Neural cell (in vitro differentiated cells): ENCODE measurements around the gene WDR36. TPM values are rescaled to one million over a fixed set of nuclear protein-coding genes. Genes with fewer than 3 reads are reported as not detected.

Experiments
- H2AFZ ChIP-seq: fragments of 200-600, 300-800 bp; sonication (generic), shearing (Covaris generic); 2 replicates; pipeline ENCODE4 v1.6.0; 2014; ENCODE audit warnings: low read depth, mild to moderate bottlenecking, antibody characterized with exemption, low read length, moderate library complexity
- H3F3A ChIP-seq: fragments of 200-600 bp; shearing (Covaris generic); 2 replicates; pipeline ENCODE4 v1.6.1; 2016; ENCODE audit warnings: mild to moderate bottlenecking, moderate library complexity, mixed read lengths, antibody characterized with exemption, low read length; ENCODE audit not compliant: insufficient read depth, poor library complexity, severe bottlenecking
- H3K27ac ChIP-seq: fragments of 200-600, 300-800 bp; sonication (generic), shearing (Covaris generic); 2 replicates; pipeline ENCODE4 v1.5.1; 2014; ENCODE audit warnings: mild to moderate bottlenecking, low read length, moderate library complexity
- H3K27me3 ChIP-seq: fragments of 300-800, 200-600 bp; sonication (generic), shearing (Covaris generic); 2 replicates; pipeline ENCODE4 v1.6.0; 2014; ENCODE audit warnings: mild to moderate bottlenecking, low read depth, low read length, moderate library complexity; ENCODE audit not compliant: insufficient read depth
- H3K36me3 ChIP-seq: fragments of 300-800, 200-600 bp; sonication (generic), shearing (Covaris generic); 2 replicates; pipeline ENCODE4 v1.5.1; 2014; ENCODE audit warnings: mild to moderate bottlenecking, antibody characterized with exemption, low read length, moderate library complexity; ENCODE audit not compliant: insufficient read depth
- H3K4me2 ChIP-seq: fragments of 300-800, 200-600 bp; sonication (generic), shearing (Covaris generic); 2 replicates; pipeline ENCODE4 v1.6.0; 2014; ENCODE audit warnings: mild to moderate bottlenecking, low read length
- H3K4me3 ChIP-seq: fragments of 300-800, 200-600 bp; sonication (generic), shearing (Covaris generic); 2 replicates; pipeline ENCODE4 v1.5.1; 2014; ENCODE audit warnings: mild to moderate bottlenecking, low read length, moderate library complexity
- H3K79me2 ChIP-seq: fragments of 200-600 bp; shearing (Covaris generic); replicated peaks from 2 replicates; pipeline ENCODE4 v1.6.0; 2014; ENCODE audit warnings: mild to moderate bottlenecking, low read length, moderate library complexity; ENCODE audit not compliant: insufficient read depth
- H3K9ac ChIP-seq: fragments of 300-800, 200-600 bp; sonication (generic), shearing (Covaris generic); 2 replicates; pipeline ENCODE4 v1.6.1; 2016; ENCODE audit warnings: mild to moderate bottlenecking, low read length, mixed read lengths
- H3K9me2 ChIP-seq: fragments of 200-600 bp; shearing (Covaris generic); 2 replicates; pipeline ENCODE4 v1.6.1; 2016; ENCODE audit warnings: mild to moderate bottlenecking, low read length, mixed read lengths; ENCODE audit not compliant: insufficient read depth
- H3K9me3 ChIP-seq: fragments of 200-600, 300-800 bp; sonication (generic), shearing (Covaris generic); 2 replicates; pipeline ENCODE4 v1.6.1; 2016; ENCODE audit warnings: mild to moderate bottlenecking, mixed run types, low read length, moderate library complexity, mixed read lengths
- H4K20me1 ChIP-seq: fragments of 200-600 bp; shearing (Covaris generic); 2 replicates; pipeline ENCODE4 v1.6.1; 2016; ENCODE audit warnings: mild to moderate bottlenecking, mixed run types; ENCODE audit not compliant: insufficient read depth
- EP300 ChIP-seq: fragments of 450-650 bp; conservative IDR thresholded peaks from 2 replicates; pipeline ENCODE4 v1.6.1; 2014; ENCODE audit warnings: antibody characterized with exemption, mild to moderate bottlenecking, moderate library complexity; ENCODE audit not compliant: poor library complexity, severe bottlenecking
- EZH2 ChIP-seq: fragments of 200-600, 300-800 bp; shearing (Covaris generic), sonication (generic); IDR thresholded peaks from 2 replicates; pipeline ENCODE4 v1.6.1; 2014; ENCODE audit warnings: antibody characterized with exemption, low read length, borderline replicate concordance, mild to moderate bottlenecking; ENCODE audit not compliant: insufficient read depth, poor library complexity, severe bottlenecking
- MXI1 ChIP-seq: fragments of 450-650 bp; conservative IDR thresholded peaks from 2 replicates; pipeline ENCODE4 v1.6.1; 2014; ENCODE audit warnings: antibody characterized with exemption, mild to moderate bottlenecking; ENCODE audit not compliant: poor library complexity, severe bottlenecking
- POLR2AphosphoS5 ChIP-seq: IDR thresholded peaks from 2 replicates; pipeline ENCODE4 v1.6.1; 2012
- RAD21 ChIP-seq: fragments of 450-650 bp; conservative IDR thresholded peaks from 2 replicates; pipeline ENCODE4 v1.6.1; 2014; ENCODE audit warnings: antibody characterized with exemption, mild to moderate bottlenecking, moderate library complexity
- SMC3 ChIP-seq: fragments of 450-650 bp; conservative IDR thresholded peaks from 2 replicates; pipeline ENCODE4 v1.6.1; 2014; ENCODE audit warnings: antibody characterized with exemption, mild to moderate bottlenecking, moderate library complexity; ENCODE audit not compliant: poor library complexity
- TAF1 ChIP-seq: IDR thresholded peaks from 2 replicates; pipeline ENCODE4 v1.6.1; 2012; ENCODE audit warnings: low read depth
- polyA plus RNA-seq: library from polyadenylated mRNA; depleted of rRNA; stranded (reverse); fragments of >200 nt; gene quantifications from 2 replicates; pipeline ENCODE4 v1.2.3, GENCODE V29; 2014
- TF ChIP-seq, protein P1 (sequence below): IDR thresholded peaks from 2 replicates; pipeline ENCODE4 v1.6.1; 2012; ENCODE audit warnings: borderline replicate concordance
- TF ChIP-seq, protein P2 (sequence below): fragments of 450-650 bp; IDR thresholded peaks from 2 replicates; pipeline ENCODE4 v1.5.1; 2014; ENCODE audit warnings: antibody characterized with exemption, mild to moderate bottlenecking, moderate library complexity; ENCODE audit not compliant: poor library complexity, severe bottlenecking

Gene WDR36
- polyA plus RNA-seq, 1 donor from 2014 or later, result 25.8 TPM

DNA sequence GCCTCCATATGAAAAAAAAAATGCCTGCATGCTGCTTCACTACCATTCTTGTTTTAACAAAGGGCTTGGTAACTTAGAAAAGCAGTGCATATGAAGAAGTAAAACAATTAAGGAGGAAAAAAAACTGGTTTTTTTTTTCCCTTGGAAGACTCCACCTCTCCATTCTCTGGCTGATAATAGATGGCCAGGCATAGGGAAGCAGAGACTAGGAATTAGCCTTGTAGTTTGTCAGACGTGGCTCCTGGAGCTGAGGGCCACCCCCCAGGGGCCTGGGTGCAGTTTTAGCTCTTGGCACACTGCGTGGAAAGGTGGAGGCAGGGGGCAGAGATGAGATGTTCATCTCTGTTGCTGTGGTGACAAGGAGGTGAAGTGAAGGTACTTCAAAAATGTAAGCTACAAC lies 42.7 kb downstream of the WDR36 start:
- Histone ChIP-seq H3K9ac (no peak overlapping the region), H3K27me3 (no peaks in the 10 kb centered on the region), H3K27ac (no peak overlapping the region), H3K79me2 (no peaks in the 10 kb centered on the region), H3K9me2 (no peaks in the 10 kb centered on the region), H3K4me2 (no peak overlapping the region), H3K4me3 (no peak overlapping the region), H3K36me3 (no peaks in the 10 kb centered on the region), H3K9me3 (no peaks in the 10 kb centered on the region), H4K20me1 (no peaks in the 10 kb centered on the region), H2AFZ (no peak overlapping the region), H3F3A (no peaks in the 10 kb centered on the region)
- no peak for TF ChIP-seq EZH2
- TF ChIP-seq, protein P1, sequence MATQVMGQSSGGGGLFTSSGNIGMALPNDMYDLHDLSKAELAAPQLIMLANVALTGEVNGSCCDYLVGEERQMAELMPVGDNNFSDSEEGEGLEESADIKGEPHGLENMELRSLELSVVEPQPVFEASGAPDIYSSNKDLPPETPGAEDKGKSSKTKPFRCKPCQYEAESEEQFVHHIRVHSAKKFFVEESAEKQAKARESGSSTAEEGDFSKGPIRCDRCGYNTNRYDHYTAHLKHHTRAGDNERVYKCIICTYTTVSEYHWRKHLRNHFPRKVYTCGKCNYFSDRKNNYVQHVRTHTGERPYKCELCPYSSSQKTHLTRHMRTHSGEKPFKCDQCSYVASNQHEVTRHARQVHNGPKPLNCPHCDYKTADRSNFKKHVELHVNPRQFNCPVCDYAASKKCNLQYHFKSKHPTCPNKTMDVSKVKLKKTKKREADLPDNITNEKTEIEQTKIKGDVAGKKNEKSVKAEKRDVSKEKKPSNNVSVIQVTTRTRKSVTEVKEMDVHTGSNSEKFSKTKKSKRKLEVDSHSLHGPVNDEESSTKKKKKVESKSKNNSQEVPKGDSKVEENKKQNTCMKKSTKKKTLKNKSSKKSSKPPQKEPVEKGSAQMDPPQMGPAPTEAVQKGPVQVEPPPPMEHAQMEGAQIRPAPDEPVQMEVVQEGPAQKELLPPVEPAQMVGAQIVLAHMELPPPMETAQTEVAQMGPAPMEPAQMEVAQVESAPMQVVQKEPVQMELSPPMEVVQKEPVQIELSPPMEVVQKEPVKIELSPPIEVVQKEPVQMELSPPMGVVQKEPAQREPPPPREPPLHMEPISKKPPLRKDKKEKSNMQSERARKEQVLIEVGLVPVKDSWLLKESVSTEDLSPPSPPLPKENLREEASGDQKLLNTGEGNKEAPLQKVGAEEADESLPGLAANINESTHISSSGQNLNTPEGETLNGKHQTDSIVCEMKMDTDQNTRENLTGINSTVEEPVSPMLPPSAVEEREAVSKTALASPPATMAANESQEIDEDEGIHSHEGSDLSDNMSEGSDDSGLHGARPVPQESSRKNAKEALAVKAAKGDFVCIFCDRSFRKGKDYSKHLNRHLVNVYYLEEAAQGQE, result no peak
- no peak for TF ChIP-seq TAF1
- no peak for TF ChIP-seq EP300
- TF ChIP-seq SMC3, result no peak
- TF ChIP-seq, protein P2, sequence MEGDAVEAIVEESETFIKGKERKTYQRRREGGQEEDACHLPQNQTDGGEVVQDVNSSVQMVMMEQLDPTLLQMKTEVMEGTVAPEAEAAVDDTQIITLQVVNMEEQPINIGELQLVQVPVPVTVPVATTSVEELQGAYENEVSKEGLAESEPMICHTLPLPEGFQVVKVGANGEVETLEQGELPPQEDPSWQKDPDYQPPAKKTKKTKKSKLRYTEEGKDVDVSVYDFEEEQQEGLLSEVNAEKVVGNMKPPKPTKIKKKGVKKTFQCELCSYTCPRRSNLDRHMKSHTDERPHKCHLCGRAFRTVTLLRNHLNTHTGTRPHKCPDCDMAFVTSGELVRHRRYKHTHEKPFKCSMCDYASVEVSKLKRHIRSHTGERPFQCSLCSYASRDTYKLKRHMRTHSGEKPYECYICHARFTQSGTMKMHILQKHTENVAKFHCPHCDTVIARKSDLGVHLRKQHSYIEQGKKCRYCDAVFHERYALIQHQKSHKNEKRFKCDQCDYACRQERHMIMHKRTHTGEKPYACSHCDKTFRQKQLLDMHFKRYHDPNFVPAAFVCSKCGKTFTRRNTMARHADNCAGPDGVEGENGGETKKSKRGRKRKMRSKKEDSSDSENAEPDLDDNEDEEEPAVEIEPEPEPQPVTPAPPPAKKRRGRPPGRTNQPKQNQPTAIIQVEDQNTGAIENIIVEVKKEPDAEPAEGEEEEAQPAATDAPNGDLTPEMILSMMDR, result no peak
- no peak for TF ChIP-seq MXI1
- TF ChIP-seq POLR2AphosphoS5, result no peak
- no peak for TF ChIP-seq RAD21

DNA sequence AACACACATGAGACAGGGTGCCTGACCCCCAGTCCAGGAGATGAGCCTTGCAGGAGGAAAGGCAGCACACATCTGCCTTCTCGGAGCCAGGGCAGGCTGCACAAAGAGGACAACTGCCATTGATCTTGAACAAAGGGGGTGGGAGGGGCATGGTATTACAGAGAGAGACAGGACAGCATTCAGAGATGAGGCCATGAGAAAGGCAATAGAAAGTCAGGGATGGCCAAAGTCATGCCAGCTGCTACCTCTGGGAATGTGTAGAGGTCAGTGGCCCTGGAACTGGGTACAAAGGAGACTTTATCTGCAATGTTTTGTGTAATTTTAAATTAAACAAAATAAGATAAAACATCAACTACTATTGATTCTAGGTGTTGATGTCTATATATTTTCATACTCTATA lies 43.2 kb downstream of the WDR36 start:
- TF ChIP-seq RAD21 (no peak), EP300 (no peak), TAF1 (no peak), EZH2 (no peak), SMC3 (no peak), POLR2AphosphoS5 (no peak), MXI1 (no peak)
- TF ChIP-seq, protein P2, result no peak
- TF ChIP-seq, protein P1, result no peak
- Histone ChIP-seq H4K20me1 (no peaks in the 10 kb centered on the region), H2AFZ (no peak overlapping the region), H3K9me3 (no peaks in the 10 kb centered on the region), H3K36me3 (no peaks in the 10 kb centered on the region), H3F3A (no peaks in the 10 kb centered on the region), H3K9me2 (no peaks in the 10 kb centered on the region), H3K27ac (no peak overlapping the region), H3K9ac (no peak overlapping the region), H3K27me3 (no peaks in the 10 kb centered on the region), H3K4me3 (no peak overlapping the region), H3K79me2 (no peaks in the 10 kb centered on the region), H3K4me2 (no peak overlapping the region)
